B cell (primary cell): Measurements from ENCODE around the gene GLOD5. TPM values are rescaled to one million over a fixed set of nuclear protein-coding genes. Genes with fewer than 3 reads are reported as not detected.

ENCODE experiments used
- ATAC-seq: fragments of 200-7000 bp; cut with Tn5 transposase; one replicate; pipeline ENCODE4 v1.10.0; 2021; ENCODE audit warnings: low read depth, mild to moderate bottlenecking, moderate number of reproducible peaks, moderate library complexity
- CTCF ChIA-PET: fragments of 350-600 bp; sonication (Branson Sonifier 250); formaldehyde crosslinking; loops from one replicate; lab custom pipeline; 2021; ENCODE audit warnings: antibody characterized with exemption, inconsistent platforms; lab: Charles Lee
- POLR2A ChIA-PET: fragments of 350-600 bp; sonication (Branson Sonifier 250); formaldehyde crosslinking; loops from one replicate; lab custom pipeline; 2021; ENCODE audit warnings: antibody characterized with exemption; lab: Charles Lee
- DNase-seq: peaks from one replicate; pipeline ENCODE4 v3.0.0; 2013
- H2AFZ ChIP-seq: 2 replicates; pipeline ENCODE4 v1.6.1; 2012; ENCODE audit warnings: mild to moderate bottlenecking, low read depth, low read length; ENCODE audit not compliant: insufficient read depth, poor library complexity, severe bottlenecking
- H3K27ac ChIP-seq, 2 donors: 1 replicate in 1 of 2; 2 replicates in 1 of 2; pipeline ENCODE4 v1.5.1; 2012 to 2013; ENCODE audit warnings: low read length in 2 of 2, mild to moderate bottlenecking in 2 of 2, moderate library complexity in 1 of 2
- H3K27me3 ChIP-seq, 4 experiments: fragments of 200-600 bp in 1 of 4; sonication (generic) in 1 of 4; replicated peaks in 1 of 4; 1 replicate in 2 of 4; 2 replicates in 2 of 4; pipeline versions ENCODE4 v1.6.1 to v1.7.0; 2013 to 2016; ENCODE audit warnings: low read length in 3 of 4, mild to moderate bottlenecking in 2 of 4, mixed read lengths in 1 of 4, moderate library complexity in 1 of 4; ENCODE audit not compliant: insufficient read depth in 4 of 4, control insufficient read depth in 3 of 4; ENCODE audit errors: control extremely low read depth in 1 of 4
- H3K36me3 ChIP-seq, 2 experiments: replicated peaks in 1 of 2; 1 replicate in 1 of 2; 2 replicates in 1 of 2; pipeline versions ENCODE4 v1.6.1 to v1.7.1; 2013; ENCODE audit warnings: low read length in 1 of 2; ENCODE audit not compliant: insufficient read depth in 2 of 2, control insufficient read depth in 1 of 2; ENCODE audit errors: control extremely low read depth in 1 of 2, extremely low read depth in 1 of 2
- H3K4me1 ChIP-seq, 2 donors: fragments of 200-600 bp in 1 of 2; sonication (generic) in 1 of 2; 1 replicate in 1 of 2; 2 replicates in 1 of 2; pipeline versions ENCODE4 v1.5.1 to v1.6.1; 2013 to 2017; ENCODE audit warnings: low read length in 2 of 2; ENCODE audit not compliant: control insufficient read depth in 2 of 2, insufficient read depth in 2 of 2
- H3K4me2 ChIP-seq: replicated peaks from 2 replicates; pipeline ENCODE3; 2012; ENCODE audit warnings: mild to moderate bottlenecking, low read depth, low read length; ENCODE audit not compliant: poor library complexity, severe bottlenecking
- H3K4me3 ChIP-seq, 5 experiments: fragments of 200-600 bp in 1 of 5; sonication (generic) in 1 of 5; 1 replicate in 3 of 5; 2 replicates in 2 of 5; pipeline versions ENCODE4 v1.5.1 to v1.7.0; 2011 to 2016; ENCODE audit warnings: low read length in 4 of 5, mild to moderate bottlenecking in 4 of 5, low read depth in 2 of 5, control low read depth in 1 of 5, moderate library complexity in 1 of 5; ENCODE audit not compliant: insufficient read depth in 1 of 5; ENCODE audit errors: control extremely low read depth in 1 of 5, extremely low read depth in 1 of 5
- H3K79me2 ChIP-seq: fragments of 200-600 bp; sonication (generic); one replicate; pipeline ENCODE4 v1.6.0; 2016; ENCODE audit warnings: low read length; ENCODE audit not compliant: control insufficient read depth, insufficient read depth
- H3K9ac ChIP-seq: fragments of 200-600 bp; sonication (generic); 2 replicates; pipeline ENCODE4 v1.6.1; 2017; ENCODE audit warnings: mild to moderate bottlenecking, low read length, moderate library complexity
- H3K9me3 ChIP-seq, 3 donors: one replicate each; pipeline versions ENCODE4 v1.6.1 to v1.7.1; 2013; ENCODE audit warnings: low read length in 2 of 3; ENCODE audit not compliant: control insufficient read depth in 2 of 3, insufficient read depth in 1 of 3; ENCODE audit errors: control extremely low read depth in 1 of 3
- H4K20me1 ChIP-seq: 2 replicates; pipeline ENCODE4 v1.6.0; 2012; ENCODE audit warnings: mild to moderate bottlenecking, low read length; ENCODE audit not compliant: insufficient read depth, control insufficient read depth, poor library complexity, severe bottlenecking
- H3K27ac Mint-ChIP-seq: one replicate; pipeline ENCODE4 v1.8.0; 2021; ENCODE audit warnings: mixed read lengths
- H3K27me3 Mint-ChIP-seq: one replicate; pipeline ENCODE4 v1.8.0; 2021; ENCODE audit warnings: mixed read lengths
- H3K4me1 Mint-ChIP-seq: one replicate; pipeline ENCODE4 v1.8.0; 2021; ENCODE audit warnings: mixed read lengths
- H3K4me3 Mint-ChIP-seq: one replicate; pipeline ENCODE4 v1.8.0; 2021; ENCODE audit warnings: mixed read lengths
- H3K9me3 Mint-ChIP-seq: one replicate; pipeline ENCODE4 v1.8.0; 2022; ENCODE audit warnings: mixed read lengths; ENCODE audit not compliant: insufficient read depth
- CTCF ChIP-seq: fragments of 200-600 bp; IDR thresholded peaks from one replicate; pipeline ENCODE4 v1.8.0; 2022; ENCODE audit warnings: antibody characterized with exemption, mild to moderate bottlenecking
- EZH2 ChIP-seq: IDR thresholded peaks from 2 replicates; pipeline ENCODE4 v1.6.1; 2012; ENCODE audit warnings: borderline replicate concordance, low read depth, mild to moderate bottlenecking, moderate library complexity, low read length; ENCODE audit not compliant: insufficient read depth, poor library complexity, severe bottlenecking
- WGBS: methylation state at CpG from one replicate; pipeline ENCODE4 v1.1.5; 2013; ENCODE audit warnings: missing lambda C conversion rate; ENCODE audit not compliant: insufficient coverage; 5-methylcytosine and 5-hydroxymethylcytosine counted together
- intact Hi-C: fragments of 100-400 bp; cut with micrococcal nuclease; formaldehyde crosslinking; loops from one replicate; pipeline ENCODE4 v1.10.0; 2022
- polyA plus RNA-seq: library from polyadenylated mRNA; depleted of rRNA; stranded (reverse); fragments of >200 nt; gene quantifications from 2 replicates; pipeline ENCODE4 v1.2.3, GENCODE V29; 2012
- total RNA-seq, 2 donors: library from RNA; stranded (reverse); fragments of 120-200 nt in 1 of 2; gene quantifications; 1 replicate in 1 of 2; 2 replicates in 1 of 2; pipeline versions ENCODE4 v1.2.3 to v1.2.4, GENCODE V29; 2013 to 2022

Gene GLOD5
- total and polyA plus RNA-seq, 2 donors (not counting 1 experiment from before 2014, with no cell fraction given), result not detected

GRCh38 chrX:48749182-48749581 is 12.4 kb upstream of the GLOD5 start:
- no peaks in the 10 kb centered on the region for H4K20me1 ChIP-seq
- no peaks in the 10 kb centered on the region for H3K79me2 ChIP-seq
- no peaks in the 10 kb centered on the region for H3K36me3 ChIP-seq
- ChIA-PET CTCF (no interaction called here), POLR2A (no interaction called here)
- no peak overlapping the region for H3K27ac Mint-ChIP-seq
- H3K4me1 ChIP-seq, result no peaks in the 10 kb centered on the region
- no peak overlapping the region for H3K4me3 ChIP-seq
- ATAC-seq, result no peak
- no peak for DNase-seq
- intact Hi-C loops, result no loop called here
- H3K27me3 Mint-ChIP-seq, result no peaks in the 10 kb centered on the region
- TF ChIP-seq CTCF (no peak), EZH2 (no peak)
- WGBS, result no CpG with 5 or more reads among the region's 5 CpGs
- H3K4me2 ChIP-seq, result no peak overlapping the region
- no peaks in the 10 kb centered on the region for H3K4me1 Mint-ChIP-seq
- H3K9me3 ChIP-seq, result no peaks in the 10 kb centered on the region
- no peak overlapping the region for H3K27ac ChIP-seq
- H3K4me3 Mint-ChIP-seq, result no peak overlapping the region
- no peak overlapping the region for H2AFZ ChIP-seq
- H3K9me3 Mint-ChIP-seq, result no peaks in the 10 kb centered on the region
- no peak overlapping the region for H3K9ac ChIP-seq
- no peaks in the 10 kb centered on the region for H3K27me3 ChIP-seq

GRCh38 chrX:48751343-48751742 is 10.2 kb upstream of the GLOD5 start:
- no peaks in the 10 kb centered on the region for H4K20me1 ChIP-seq
- TF ChIP-seq EZH2 (no peak), CTCF (no peak)
- intact Hi-C loops, result no loop called here
- no peak overlapping the region for H3K9ac ChIP-seq
- POLR2A ChIA-PET, result no interaction called here
- no peak overlapping the region for H3K4me3 Mint-ChIP-seq
- CTCF ChIA-PET, result no interaction called here
- H3K27me3 Mint-ChIP-seq, result peaks cover 4% of the 10 kb centered on the region
- no peak for ATAC-seq
- no peaks in the 10 kb centered on the region for H3K4me1 Mint-ChIP-seq
- H3K27ac Mint-ChIP-seq, result no peak overlapping the region
- H3K36me3 ChIP-seq, result no peaks in the 10 kb centered on the region
- H3K4me1 ChIP-seq, result no peaks in the 10 kb centered on the region
- H3K4me3 ChIP-seq, result no peak overlapping the region
- no peak overlapping the region for H3K4me2 ChIP-seq
- no peak for DNase-seq
- H3K9me3 ChIP-seq, result no peaks in the 10 kb centered on the region
- H3K27me3 ChIP-seq, result no peaks in the 10 kb centered on the region
- H3K27ac ChIP-seq, result no peak overlapping the region
- H2AFZ ChIP-seq, result no peak overlapping the region
- H3K79me2 ChIP-seq, result no peaks in the 10 kb centered on the region
- 67% methylated on average over 2 of the region's 3 CpGs for WGBS
- no peaks in the 10 kb centered on the region for H3K9me3 Mint-ChIP-seq
